NCI-H1694 treated with DMSO at 0.1 percent for 48 hours (cell line): ENCODE results near the gene SNX27.

Source experiments
- DNase-seq: peaks from one replicate; lab custom pipeline; 2025; lab: John Stamatoyannopoulos, UW

SNX27 gene

DNA sequence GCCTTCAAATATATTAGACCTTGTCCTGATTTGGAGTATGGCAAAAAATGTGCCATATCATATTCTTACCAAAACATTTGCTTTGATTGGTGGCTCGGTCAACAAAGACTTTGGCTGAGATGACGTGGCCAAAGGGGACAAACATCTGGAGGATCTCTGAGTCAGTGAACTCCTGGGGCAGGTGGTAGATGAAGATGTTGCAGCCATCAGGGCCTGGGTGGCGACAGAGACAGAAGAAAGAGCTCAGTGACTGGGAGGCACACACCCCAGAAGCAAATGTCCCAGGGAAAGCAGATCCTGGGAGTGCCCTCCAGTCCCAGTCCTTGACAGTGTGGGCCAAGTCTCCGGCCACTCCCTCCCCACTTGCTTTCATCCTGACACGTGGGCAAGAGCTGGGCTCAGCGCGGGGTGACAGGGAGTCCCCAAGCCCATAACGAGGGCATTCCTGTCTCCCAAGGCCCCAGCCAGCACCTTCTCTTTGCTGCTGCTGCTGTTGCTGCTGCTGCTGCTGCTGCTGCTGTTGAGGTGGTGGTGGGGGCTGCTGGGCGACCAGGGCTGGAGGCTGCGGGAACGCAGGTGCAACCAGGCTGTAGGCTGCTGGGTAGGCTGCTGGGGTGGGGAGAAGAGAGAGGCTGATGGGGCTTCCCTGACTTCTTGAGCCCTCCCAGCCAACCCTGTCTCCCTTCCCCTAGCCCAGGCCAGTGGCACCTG lies 94.1 kb downstream of the SNX27 start:
- DNase-seq = no peak

DNA sequence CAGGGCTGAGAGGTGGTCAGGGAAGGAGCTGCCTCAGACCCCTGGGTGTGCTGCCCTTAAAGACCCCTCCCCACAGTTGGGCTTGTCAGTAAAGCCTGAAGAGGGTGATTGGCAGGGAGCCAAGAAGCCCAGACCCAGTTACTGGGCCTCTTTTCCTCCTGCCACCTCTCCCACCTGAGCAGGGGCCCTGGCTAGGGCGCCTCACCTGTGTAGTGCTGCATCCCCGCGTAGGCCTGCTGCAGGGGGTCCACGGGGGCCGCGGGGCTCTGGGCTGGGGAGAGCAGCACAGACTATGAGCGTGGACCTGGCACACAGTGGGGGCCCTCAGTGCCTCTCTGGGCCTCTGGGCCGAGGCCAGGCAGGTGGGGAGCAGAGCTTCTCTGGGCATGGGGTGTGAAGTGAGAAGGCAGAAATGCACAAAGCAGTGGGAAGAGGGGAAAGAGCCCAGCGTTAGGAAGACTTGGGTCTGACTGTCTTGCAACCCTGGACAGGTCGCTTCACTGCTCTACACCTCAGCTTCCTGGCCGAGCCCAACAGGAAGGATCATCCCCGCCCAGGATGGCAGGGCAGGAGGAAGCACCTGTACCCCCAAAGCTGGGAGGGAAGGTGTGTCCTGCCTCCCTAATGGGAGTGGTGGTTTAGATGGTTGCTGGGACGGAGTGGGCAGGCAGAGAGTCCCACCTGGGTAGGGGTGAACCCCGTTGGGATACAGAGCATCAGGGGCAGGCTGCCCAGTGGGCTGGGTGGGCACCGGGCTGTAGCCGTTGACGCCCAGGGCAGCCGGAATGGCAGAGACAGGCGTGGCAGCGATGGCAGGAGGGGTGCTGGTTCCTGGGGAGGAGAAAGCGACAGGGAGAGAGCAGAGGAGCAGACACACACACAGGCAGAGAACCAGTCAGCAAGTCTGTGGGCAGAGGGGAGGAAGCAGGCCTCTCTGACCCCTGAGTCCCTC lies 94.9 kb downstream of the SNX27 start:
- no peak for DNase-seq

DNA sequence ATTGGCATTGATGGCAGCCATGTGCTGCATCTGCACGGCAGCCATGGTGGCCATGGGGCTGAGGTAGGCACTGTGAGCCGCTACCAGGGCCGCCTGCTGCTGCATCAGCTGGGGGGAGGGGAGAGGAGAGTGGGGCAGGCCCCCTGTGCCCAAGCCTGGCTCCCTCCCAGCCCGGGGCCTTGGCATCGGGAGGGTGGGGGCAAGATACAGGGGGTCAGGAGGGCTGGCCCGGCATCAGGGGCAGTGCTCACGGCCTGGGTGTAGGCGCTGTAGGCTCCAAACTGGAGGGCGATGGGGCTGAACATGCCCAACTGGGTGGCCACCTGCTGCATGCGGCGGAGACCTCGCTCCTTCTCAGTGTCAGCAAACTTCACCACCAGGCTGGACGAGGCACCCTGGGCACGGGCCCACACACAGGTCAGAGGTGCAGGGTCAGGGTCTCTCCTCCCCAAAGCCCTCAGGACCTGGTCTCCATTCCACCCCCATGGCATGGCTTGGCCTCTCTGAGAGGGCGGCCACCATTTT lies 95.8 kb downstream of the SNX27 start:
- no peak for DNase-seq

DNA sequence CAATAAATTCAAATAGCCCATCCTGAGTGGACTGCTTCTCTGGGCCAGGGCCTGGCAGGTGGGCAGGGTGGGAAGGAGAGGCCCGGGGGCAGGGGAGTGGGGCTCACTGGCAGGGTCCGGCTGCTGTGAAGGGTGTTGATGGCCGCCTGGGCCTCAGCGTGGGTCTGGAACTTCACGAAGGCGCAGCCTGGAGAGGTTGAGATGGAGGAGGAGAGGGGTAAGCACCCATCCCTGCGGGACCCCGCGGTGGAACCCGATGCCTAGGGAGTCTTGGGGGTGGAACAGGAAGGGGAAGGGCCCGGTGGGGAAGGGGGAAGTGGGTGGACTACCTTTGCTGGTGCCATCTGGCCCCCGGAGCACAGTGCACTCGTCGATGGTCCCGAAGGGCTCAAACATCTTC lies 97.0 kb downstream of the SNX27 start:
- no peak for DNase-seq

DNA sequence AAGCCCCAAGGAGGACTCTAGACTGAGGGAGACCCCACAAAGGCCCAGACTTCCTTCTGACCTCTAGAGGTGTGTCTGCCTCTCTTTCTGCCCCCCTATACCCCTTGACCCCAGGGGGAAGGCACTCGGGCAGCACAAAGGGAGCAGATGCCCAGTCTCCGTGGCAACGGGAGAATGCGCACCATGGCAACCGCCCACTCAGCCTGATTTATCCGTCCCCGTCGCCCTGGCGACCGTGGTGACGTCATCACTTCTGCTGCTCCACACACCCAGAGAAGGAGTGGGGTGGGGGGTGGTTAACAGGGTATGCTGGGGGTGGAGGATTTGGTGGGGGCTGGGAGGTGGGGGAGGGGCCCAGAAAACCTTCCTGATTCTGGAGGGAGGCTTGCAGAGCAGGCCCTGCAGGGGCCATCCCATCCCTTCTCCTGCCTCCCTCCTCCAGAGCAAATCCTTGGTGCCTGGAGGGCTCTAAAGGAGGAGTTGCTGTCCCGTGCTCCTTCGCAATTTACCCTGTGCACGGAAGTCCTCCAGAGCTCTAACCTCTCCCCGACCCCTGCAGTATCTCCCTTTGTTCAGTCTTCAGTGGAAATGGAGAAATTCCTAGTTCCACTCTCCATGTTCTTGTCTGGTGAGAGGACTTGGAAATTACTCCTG lies 98.5 kb downstream of the SNX27 start:
- DNase-seq = no peak

DNA sequence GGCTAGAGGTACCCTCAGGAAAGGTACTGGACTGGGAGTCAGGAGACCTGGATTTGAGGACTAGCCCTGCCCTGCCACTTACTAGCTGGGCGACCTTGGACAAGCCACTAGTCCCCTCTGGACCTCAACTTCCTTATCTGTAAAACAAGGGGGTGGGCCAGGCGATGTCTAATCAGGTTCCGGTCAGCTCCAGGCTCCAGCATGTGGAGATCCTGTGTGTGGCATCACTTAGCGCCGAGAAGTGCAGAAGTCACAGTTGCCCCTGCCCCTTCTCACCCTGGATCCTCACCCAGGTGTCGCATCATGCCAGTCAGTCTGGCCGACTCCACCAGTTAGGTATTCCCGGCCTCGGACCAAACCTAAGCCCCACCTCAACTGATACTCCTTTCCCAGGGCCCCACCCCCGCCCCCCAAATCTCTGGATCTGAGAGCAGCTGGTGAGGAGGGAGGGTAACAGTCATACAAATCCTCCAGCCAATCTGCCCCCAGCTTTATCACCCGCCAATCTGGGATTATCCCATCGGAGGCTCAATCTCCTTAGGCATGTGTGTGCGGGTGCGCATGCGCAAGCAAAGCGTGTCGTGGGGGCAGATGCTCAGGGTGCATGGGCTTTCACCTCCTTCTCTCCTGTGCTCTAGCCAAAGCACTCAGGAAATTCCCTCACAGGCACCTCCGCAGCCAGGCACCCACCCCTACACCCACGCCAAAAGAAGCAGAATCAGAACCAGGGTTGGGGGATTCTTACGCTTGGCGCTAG lies 99.4 kb downstream of the SNX27 start:
- no peak for DNase-seq

DNA sequence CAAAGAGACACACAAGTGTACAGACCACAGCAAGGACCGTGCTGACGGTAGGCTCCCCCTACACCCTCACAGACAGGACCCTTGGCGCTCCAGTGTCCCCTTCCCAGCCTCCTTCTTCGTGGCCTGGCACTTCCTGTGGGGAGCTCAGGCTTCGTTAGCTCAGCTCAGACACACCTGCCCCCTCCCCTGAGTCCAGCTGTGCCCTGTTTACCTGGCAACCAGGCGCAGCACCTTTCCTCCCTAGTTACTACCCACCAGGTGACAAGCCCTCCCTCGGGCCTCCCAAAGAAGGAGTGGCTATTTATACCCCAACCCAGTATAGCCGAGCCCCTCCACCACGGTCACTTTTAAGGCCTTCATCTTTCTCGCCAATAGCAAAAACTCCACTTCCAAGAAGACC lies 100.1 kb downstream of the SNX27 start:
- DNase-seq = no peak

DNA sequence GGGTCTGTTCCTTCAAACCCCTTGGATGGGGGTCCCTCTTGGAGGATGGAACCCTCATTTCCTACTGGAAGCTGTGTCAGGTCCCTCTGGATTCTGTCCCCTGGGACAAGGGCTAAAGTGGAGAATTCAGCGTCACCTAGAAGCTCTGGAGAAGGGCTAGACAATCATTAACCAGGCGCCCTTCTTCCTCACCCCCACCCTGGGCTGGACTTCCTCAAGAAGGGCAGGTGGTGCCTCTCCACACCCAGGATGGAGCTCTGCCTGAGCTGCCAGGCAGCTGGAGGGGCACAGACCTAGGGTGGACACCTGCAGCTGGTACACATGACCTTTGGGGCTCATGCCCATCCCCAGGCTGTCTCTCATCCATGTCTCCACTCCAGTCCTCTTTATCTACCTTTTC lies 101.2 kb downstream of the SNX27 start:
- DNase-seq = no peak

DNA sequence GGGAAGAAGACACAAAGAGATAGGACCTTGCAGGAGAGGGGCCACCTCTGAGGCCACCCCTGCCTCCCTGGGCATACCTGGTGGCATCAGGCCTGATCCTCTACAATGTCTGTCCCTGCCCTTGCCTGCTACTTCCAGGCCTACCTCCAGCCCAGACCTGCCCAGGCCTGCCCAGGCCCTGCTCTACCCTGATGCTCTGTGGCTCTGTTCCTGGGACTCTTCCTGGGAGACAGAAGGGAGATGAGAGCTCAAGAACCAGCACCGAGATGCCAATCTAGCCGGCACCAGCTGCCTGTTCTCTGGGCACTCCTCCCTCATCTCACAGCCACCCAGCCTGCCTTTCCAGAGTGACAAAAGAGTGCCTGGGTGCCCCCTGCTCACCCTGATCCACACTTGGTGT lies 102.0 kb downstream of the SNX27 start:
- DNase-seq = peak; percentile 80

DNA sequence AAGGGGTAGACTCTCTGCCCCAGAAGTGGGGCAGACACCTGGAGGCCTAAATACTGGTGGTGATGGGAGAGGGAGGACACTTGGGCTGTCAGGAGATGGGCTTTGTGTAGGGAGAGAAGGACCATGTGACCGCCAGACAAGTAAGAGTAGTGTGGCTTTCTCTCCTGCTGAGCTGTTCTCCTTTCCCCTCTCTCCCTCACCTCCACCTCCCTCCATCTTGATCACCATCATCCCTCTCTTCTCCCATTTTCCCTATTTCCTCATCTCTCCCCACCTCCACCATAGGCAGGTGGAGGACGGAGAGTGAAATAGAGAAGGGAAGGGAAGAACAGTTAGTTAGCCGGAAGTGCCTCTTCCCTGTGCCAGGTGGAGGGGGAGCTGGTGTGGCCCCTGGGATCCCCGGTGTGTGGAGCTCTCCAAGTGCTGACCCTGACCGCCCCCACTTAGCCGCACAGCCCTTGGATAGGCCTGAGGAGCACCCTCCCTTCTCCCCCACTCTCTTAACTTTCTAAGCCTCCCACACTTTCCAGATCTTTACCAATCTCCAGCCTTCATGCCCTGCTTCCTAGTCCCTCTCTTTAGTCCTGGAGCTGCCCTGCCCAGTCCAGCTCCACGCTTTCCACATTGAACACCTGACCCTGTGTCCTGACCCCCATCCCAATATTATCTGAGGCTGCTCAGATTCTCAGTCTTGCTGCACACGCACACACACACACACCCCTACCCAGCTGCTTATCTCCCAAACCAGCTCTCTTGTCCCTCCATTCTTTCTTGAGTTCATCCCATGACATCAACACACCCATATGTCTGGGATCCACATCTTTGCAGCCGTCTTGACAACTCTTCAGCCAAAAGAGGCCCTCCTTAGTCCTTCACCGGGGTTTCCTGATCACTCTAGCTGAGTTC lies 103.2 kb downstream of the SNX27 start:
- DNase-seq = no peak

DNA sequence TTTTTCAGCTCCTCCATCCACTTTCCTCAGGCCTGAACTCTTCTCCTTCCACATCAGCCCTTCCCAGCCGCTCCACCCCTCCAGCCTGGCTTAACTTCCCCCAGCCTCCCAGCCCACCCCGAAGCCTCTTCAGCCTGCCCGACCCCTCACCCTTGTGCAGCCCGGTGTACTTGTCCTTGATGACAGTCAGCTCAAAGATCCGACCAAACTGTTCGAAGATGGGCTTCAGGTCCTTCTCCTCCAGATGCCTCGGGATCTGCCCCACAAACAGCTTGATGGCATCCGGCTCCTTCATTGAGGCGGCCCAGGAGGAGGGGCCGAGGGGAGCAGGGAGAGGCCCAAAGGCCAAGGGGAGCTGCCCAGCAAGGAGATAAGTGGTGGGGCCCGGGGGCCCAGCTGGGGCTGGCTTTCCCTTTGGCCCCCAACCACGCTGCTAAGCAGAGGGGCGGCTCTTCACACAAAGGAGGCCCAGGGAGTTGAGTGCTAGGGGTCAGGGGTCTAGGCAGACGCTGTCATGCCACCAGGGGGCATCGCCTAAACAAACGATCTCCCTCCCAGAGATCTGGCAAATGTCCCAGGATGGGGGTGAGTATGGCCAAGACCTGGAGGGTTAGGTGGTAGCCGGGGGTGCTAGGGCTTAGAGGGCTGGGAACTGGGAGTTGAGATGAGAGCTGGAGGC lies 104.0 kb downstream of the SNX27 start:
- peak; percentile 72 for DNase-seq

DNA sequence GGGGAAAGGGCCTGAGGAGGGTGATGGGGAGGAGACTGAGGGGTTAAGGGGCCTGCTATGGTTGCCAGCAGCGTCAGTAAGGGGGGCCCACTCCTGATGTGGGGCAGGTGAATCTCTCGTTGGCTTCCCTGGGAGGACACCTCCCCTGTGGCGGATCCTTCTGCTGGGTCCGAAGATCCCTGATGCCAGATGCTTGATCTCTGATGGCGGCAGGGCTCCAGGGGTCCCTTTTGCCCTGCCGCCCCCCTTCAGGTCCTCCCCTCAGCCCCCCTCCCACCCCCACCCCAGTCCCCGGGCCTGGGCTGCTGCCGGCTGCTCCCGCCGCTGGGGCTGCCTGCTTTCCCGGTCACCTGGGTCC lies 104.5 kb downstream of the SNX27 start:
- no peak for DNase-seq

DNA sequence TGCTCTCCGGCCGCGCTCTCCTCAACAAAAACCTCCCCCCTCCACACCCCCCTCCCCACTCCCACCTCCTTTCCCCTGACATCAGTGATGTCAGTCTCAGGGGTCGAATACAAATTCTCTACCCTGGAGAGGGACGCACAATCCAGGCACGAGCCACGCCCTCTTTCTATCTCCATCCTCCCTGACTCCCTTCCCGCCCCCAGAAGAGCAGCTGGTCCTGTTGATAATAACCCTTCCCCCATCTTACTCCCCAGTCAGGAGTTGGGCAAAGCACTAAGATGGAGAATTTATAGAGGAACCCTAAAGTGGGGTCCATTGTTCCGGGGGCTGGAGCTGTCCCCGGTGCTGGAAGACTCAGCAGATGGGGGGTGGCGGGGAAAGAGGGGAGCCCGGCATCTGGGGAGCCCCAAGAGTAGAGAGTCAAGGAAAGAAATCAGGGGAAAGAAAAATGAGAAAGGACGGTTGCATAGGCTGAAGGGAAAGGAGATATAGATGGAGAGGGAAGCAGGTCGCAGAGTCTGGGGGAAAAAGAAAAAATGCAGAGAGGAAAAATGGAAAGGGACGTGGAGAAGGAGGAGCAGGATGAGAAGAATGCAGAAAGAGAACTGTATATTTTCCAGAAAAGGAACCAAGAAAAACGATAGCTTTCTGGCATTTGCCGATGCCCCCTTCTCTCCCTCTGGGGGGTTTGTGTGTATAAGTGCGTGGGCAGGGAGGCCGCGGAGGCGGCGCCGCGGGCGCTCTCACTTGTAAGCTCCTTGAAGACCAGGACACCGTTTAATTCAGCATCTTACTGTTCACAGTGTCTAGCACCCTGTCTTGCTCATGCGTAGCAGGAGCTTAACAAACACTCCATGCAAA lies 105.2 kb downstream of the SNX27 start, which contains the start of gene CELF3:
Gene CELF3, minus strand, starts transcription at position 33 of the 861 bp plus-strand sequence. CDS start 783 bp downstream, outside the sequence.
- DNase-seq = peak; percentile 99

DNA sequence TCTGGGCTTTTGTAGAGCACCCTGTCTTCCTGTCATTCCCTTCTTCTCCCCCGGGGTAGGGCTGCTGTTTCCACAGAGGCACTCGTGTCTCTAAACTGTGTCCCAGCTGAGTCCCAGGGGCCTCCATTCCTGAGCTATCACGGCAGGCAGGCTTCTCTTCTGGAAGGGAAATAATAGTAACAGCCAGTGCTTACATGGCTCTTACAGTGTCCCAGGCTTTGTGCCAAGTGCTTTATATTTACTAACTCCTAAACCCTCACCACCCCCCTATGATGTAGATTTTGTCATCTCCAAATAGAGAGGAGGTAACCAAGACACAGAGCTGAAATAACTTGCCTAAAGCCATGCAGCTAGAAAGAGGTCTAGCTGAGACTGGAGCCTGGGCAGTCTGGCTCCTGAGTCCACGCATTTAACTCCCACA lies 106.2 kb downstream of the SNX27 start:
- DNase-seq = peak; percentile 21

DNA sequence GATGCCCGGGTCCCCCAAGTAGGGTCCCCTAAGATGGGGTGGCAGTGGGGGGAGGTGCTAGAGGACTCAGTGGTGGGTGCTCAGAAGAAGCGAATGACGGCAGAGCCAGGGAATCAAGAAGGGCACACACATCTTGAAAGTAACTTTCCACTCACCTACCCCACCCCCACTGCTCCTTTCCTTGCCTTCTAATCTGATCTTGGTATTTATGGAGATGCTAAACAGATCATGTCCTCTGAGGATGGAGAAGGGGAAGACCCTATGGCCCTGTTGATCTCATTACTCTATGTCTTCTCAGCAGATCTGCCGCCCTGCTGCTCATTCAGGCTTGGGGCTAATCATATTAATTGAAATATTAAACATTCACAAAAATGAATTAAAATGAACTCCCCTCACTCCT lies 106.8 kb downstream of the SNX27 start:
- no peak for DNase-seq

DNA sequence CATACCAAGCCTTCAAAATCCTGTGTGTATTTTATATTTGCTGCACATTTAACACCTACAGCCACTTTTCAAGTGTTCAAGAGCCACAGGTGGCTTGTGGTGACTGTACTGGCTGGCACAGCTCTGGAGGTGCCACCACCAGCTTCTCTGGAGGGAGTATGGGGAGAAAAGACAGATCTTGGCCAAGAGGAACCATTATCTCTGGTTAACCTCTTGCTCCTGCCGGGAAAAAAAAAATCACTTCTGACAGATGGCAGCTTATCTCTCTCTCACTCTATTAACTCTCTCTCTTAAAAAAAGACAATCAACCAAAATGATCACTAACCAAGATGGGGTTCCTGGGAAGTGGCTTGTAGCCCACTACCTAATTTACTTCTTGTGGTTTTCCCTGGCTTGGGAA lies 108.3 kb downstream of the SNX27 start:
- DNase-seq = peak; percentile 15

DNA sequence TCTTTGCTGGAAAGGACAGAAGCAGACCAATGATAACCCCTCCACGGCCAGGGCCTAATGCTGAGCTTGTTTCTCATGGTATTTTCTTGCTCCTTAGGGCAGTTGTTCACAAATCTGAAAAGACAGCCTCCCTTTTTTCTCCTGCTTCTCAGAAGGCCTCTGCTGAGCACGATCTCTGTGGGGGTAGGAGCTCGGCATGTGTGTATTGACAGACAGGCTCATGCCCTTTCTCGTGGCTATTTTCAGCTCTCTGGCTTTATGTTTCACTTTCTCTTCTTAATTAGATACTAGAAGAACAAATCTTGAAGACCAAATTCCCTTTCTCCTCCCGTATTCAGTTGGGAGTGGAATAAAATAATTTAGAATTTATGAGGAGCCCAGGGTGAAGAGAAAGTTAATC lies 108.7 kb downstream of the SNX27 start:
- DNase-seq = no peak

DNA sequence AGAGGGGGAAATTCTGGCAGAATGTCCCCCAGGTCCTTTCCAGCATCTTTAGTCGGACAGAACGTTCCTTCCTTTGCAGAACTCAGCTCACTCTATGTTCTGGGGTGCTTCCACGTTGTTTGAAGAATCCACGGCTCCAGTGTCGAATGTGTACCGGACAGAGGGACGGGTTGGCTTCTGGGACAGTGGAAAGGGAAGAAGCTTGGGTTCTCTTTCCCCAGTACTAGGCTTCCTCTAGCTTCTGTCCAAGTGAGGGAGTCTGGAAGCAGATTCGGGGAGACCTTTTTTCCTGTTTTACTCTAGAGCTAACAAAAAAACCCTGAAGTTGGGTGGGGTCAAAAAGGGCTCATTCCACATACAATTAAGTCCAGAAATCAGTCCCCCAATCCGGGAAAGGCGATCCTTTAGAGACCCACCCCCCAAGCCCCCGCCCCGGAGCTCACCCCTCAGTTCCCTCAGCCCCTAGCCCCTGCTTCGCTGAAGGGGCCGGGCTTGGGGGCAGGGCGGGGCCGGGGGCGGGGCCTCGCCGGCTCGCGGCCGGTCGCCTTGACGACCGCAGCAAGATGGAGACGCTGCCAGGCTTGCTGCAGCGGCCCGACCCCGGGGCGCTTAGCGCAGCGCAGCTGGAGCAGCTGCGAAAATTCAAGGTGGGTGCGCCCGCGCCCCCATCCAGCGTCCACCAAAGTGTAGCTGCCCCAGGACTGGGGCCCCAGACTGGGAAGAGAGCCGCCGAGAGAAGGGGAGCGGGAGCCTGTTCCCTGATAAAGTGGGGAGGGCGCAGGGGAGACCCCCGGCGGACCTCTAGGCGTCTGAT lies 109.3 kb downstream of the SNX27 start, which contains the start of gene RIIAD1:
Gene RIIAD1, plus strand, starts transcription at position 549 of the 814 bp plus-strand sequence. Its CDS starts 15 bp downstream, at position 564.
- no peak for DNase-seq
